Transverse colon (tissue), 4 donors: ENCODE measurements around the gene TM9SF1. TPM values are rescaled to one million over a fixed set of nuclear protein-coding genes. Genes with fewer than 3 reads are reported as not detected.

Experiments
- DNase-seq: peaks from one replicate; pipeline ENCODE4 v3.0.0-alpha.2; 2019
- H3K27ac ChIP-seq, 4 donors: fragments of 200-600 bp; sonication (generic); 2 replicates each; pipeline ENCODE4 v1.5.1; 2016 to 2018; ENCODE audit warnings: inconsistent platforms in 4 of 4
- H3K27me3 ChIP-seq: fragments of 200-600 bp; sonication (generic); 2 replicates; pipeline ENCODE4 v1.5.1; 2017; ENCODE audit warnings: inconsistent platforms
- H3K36me3 ChIP-seq, 4 donors: fragments of 200-600 bp; sonication (generic); 2 replicates each; pipeline ENCODE4 v1.5.1; 2017 to 2019; ENCODE audit warnings: inconsistent platforms in 4 of 4
- H3K4me1 ChIP-seq, 4 donors: fragments of 200-600 bp; sonication (generic); 2 replicates each; pipeline ENCODE4 v1.5.1; 2017 to 2020; ENCODE audit warnings: inconsistent platforms in 4 of 4
- H3K4me3 ChIP-seq, 4 donors: fragments of 200-600 bp; sonication (generic); 1 replicate in 1 of 4; 2 replicates in 3 of 4; pipeline versions ENCODE4 v1.5.1 to v1.6.1; 2017 to 2019; ENCODE audit warnings: inconsistent platforms in 4 of 4
- H3K9me3 ChIP-seq, 2 donors: fragments of 200-600 bp; sonication (generic); 2 replicates each; pipeline ENCODE4 v1.5.1; 2017 to 2019; ENCODE audit warnings: inconsistent platforms in 2 of 2
- EP300 ChIP-seq: sonication (generic); formaldehyde crosslinking; IDR thresholded peaks from one replicate; pipeline ENCODE4 v1.6.1; 2017; ENCODE audit warnings: antibody characterized with exemption, low read depth
- POLR2A ChIP-seq: fragments of 450-650 bp; IDR thresholded peaks from one replicate; pipeline ENCODE4 v1.6.1; 2016; ENCODE audit warnings: antibody characterized with exemption, mild to moderate bottlenecking, moderate library complexity
- POLR2AphosphoS5 ChIP-seq, 3 donors: sonication (generic); formaldehyde crosslinking; IDR thresholded peaks; one replicate each; pipeline ENCODE4 v1.6.1; 2016; ENCODE audit warnings: antibody characterized with exemption in 3 of 3
- WGBS, 2 donors: methylation state at CpG; one replicate each; pipeline ENCODE4 v1.1.5; 2018; ENCODE audit warnings: low coverage in 1 of 2; 5-methylcytosine and 5-hydroxymethylcytosine counted together
- in situ Hi-C, 4 donors: fragments of 200-750 bp; cut with MboI; loops; one replicate each; pipeline versions ENCODE4 v1.15.0 to v1.15.1; 2017; ENCODE audit warnings: low sequenced_read_pairs in 3 of 4, low pct_ligation_motif_present in 1 of 4, low pct_unique_long_range_greater_than_20kb in 1 of 4
- intact Hi-C: fragments of 100-400 bp; cut with DNase I; formaldehyde crosslinking; loops from one replicate; pipeline ENCODE4 v1.15.1; 2023; ENCODE audit warnings: low total_unique reads
- total RNA-seq, 4 donors: library from RNA; depleted of rRNA; stranded (reverse); fragments of >200 nt; gene quantifications; one replicate each; pipeline ENCODE4 v1.1.0, GENCODE V29; 2016
- TF ChIP-seq, protein P1 (sequence below), 5 experiments: fragments of 200-600 bp in 3 of 5; fragments of 450-650 bp in 2 of 5; sonication (generic) in 3 of 5; IDR thresholded peaks; 1 replicate in 2 of 5; 2 replicates in 3 of 5; pipeline ENCODE4 v1.5.1; 2016 to 2017; ENCODE audit warnings: antibody characterized with exemption in 5 of 5, inconsistent platforms in 3 of 5, mild to moderate bottlenecking in 2 of 5, moderate library complexity in 1 of 5

Gene TM9SF1
- total RNA-seq, 4 donors from 2014 or later, result 32.9 to 127 (median 63.9) TPM

DNA sequence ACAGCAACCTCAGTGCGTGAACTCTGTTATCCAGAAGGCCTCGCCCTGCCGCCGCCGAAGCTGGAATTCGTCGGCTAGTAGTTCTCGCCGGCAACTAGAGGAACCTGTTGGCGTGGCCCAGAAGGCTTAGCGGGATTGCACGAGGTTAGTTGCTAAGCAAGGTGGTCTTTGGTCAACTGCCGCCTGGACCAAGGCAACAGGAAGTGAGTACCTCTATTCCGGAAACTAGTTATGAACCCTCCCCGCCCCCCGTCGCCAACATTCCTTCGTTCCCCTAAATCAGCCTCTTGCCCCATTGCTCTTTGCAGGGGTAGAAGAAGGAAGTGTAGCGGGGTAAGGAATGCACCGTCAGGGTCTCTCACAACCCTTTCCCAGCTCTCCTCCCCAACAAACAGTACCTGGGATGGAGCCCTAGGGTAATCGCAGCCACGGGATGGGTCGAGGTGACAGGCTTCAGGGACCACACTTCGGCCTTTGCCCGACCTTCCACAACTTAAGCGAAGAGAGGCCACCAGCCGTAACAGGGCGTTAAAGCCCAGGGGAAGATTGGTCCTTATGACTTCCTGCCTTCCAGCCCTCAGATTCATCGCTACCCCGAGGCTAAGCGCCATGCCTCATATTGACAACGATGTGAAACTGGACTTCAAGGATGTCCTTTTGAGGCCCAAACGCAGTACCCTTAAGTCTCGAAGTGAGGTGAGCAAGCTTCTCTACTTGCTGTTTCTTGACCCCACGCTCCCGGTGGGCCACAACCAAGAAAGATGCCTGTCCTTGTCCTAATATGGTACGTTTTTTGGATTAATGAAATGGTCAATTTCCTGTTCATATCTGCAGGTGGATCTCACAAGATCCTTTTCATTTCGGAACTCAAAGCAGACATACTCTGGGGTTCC, 37.6 kb upstream of the TM9SF1 start, which contains the start of gene GMPR2:
Gene GMPR2, plus strand, starts transcription at position 285 of the 893 bp plus-strand sequence. Its CDS starts 325 bp downstream, at position 610.
- TF ChIP-seq POLR2A, result peak; percentile 22
- TF ChIP-seq, protein P1, sequence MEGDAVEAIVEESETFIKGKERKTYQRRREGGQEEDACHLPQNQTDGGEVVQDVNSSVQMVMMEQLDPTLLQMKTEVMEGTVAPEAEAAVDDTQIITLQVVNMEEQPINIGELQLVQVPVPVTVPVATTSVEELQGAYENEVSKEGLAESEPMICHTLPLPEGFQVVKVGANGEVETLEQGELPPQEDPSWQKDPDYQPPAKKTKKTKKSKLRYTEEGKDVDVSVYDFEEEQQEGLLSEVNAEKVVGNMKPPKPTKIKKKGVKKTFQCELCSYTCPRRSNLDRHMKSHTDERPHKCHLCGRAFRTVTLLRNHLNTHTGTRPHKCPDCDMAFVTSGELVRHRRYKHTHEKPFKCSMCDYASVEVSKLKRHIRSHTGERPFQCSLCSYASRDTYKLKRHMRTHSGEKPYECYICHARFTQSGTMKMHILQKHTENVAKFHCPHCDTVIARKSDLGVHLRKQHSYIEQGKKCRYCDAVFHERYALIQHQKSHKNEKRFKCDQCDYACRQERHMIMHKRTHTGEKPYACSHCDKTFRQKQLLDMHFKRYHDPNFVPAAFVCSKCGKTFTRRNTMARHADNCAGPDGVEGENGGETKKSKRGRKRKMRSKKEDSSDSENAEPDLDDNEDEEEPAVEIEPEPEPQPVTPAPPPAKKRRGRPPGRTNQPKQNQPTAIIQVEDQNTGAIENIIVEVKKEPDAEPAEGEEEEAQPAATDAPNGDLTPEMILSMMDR (IDR thresholded peaks at IDR 0.05), result no peak
- TF ChIP-seq POLR2AphosphoS5 (IDR thresholded peaks at IDR 0.05), result peak in 2 of 3 donors; percentile 61 to 62
- intact Hi-C loops (loop anchor here (5.0 kb wide), 1 partner anchor 209 kb away; the partner anchor contains the start of gene SDR39U1), in situ Hi-C loops (loop anchor here in 3 of 4 donors (25.0 kb wide), 1 partner anchor 204 kb away; the partner anchor contains the start of genes CBLN3 (in 3 of the 3), KHNYN (in 3 of the 3) and SDR39U1 (in 3 of the 3))
- H3K27ac ChIP-seq, result peak within 1 kb of the TSS; percentile 86 to 96 (median 92)
- H3K27me3 ChIP-seq, result no peaks in the 10 kb centered on the region
- H3K9me3 ChIP-seq, result no peaks in the 10 kb centered on the region
- peaks cover 16 to 29% (median 23%) of the 10 kb centered on the region in 4 donors for H3K4me1 ChIP-seq
- 5 to 71% methylated on average over 1 to 38 of the region's 38 CpGs for WGBS, 2 donors
- H3K4me3 ChIP-seq, result peak within 1 kb of the TSS; percentile 55 to 87 (median 74)
- no peak for DNase-seq
- H3K36me3 ChIP-seq, result peaks cover 0 to 12% (median 6%) of the 10 kb centered on the region in 4 donors

DNA sequence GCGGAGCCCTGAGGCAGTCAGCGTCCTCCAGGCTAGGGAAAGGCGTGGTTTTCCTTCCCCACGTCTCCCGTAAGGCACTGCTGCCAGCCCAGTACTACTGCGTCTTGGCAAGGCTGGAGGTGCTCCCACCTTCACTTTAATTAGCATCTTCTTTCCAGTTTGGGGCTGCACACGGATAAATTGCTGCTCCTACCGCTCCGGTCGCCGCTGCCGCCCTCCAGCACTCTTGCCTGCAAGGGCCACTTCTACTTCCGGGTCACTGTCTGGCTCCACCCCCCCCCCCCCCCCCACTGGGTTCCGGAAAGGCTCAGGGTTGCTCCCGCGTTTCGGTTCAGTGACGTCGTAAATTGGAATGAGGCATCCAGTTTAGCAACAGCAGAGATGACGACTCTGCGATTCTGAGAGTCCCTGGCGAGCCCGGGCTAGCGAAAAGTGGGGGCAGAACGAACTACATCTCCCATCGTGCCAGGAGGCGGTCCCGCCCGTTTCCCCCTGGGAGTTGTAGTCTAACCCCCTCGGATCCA, 36.9 kb upstream of the TM9SF1 start, which contains the start of gene NEDD8:
Gene NEDD8, minus strand, starts transcription at position 247 of the 524 bp plus-strand sequence. Its CDS starts 100 bp downstream, at position 147.
- in situ Hi-C loops (loop anchor here in 3 of 4 donors (25.0 kb wide), 1 partner anchor 205 kb away; the partner anchor contains the start of genes CBLN3 (in 3 of the 3), KHNYN (in 3 of the 3) and SDR39U1 (in 3 of the 3)), intact Hi-C loops (loop anchor here (5.0 kb wide), 1 partner anchor 210 kb away; the partner anchor contains the start of gene SDR39U1)
- 0 to 1% methylated on average over 7 to 28 of the region's 30 CpGs for WGBS, 2 donors
- H3K9me3 ChIP-seq, result no peaks in the 10 kb centered on the region
- peak; percentile 93 for DNase-seq
- H3K4me3 ChIP-seq, result peak within 1 kb of the TSS; percentile 55 to 87 (median 74)
- TF ChIP-seq POLR2A, result peak; percentile 69
- no peak for TF ChIP-seq EP300
- TF ChIP-seq POLR2AphosphoS5 (IDR thresholded peaks at IDR 0.05), result peak; percentile 60 to 73 (median 61)
- TF ChIP-seq, protein P1 (IDR thresholded peaks at IDR 0.05), result no peak
- peaks cover 0 to 14% (median 3%) of the 10 kb centered on the region in 4 donors for H3K36me3 ChIP-seq
- no peaks in the 10 kb centered on the region for H3K27me3 ChIP-seq
- peak within 1 kb of the TSS; percentile 86 to 96 (median 92) for H3K27ac ChIP-seq
- peaks cover 16 to 29% (median 23%) of the 10 kb centered on the region in 4 donors for H3K4me1 ChIP-seq

DNA sequence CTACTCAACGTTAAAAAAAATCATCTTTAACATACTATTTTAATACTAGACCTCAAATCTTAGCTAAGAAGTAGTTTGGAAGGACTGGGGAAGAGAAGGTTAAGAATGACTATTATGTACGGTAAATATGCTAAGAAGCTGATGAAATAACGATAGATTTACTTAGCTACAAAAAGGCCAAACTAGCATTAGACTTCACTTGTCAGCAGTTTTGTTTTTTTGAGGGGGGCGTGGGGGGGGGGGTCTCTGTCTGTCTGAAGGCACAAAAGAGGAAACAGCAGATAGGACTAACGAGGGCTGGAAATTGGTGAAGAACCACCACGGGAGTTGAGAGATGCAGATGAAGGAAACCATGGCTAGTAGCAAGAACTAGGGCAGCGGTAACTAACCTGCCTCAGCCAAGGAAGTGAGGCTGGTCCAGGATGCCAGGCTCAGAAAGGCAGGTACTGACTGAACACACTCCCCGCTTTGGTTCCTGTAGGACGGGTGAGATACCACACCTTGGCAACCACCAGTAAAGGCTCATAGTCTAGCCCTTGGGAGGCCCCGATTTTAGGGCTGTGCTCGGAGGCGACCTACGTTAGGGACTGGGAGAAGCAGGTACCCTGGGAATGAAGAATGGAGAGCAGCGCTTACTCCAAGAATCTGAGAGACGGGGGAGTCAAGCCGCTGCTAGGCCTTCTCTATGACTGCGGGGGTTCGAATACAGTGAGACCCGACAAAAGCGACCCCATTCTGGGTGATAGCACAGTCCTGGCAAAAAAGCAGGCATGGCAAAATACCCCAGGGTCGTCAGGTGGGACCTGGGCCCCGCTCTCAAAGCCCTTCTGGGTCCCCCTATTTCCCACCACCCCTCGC, 36.3 kb upstream of the TM9SF1 start:
- DNase-seq, result peak; percentile 28
- intact Hi-C loops, result loop anchor here (5.0 kb wide), 1 partner anchor 211 kb away; the partner anchor contains the start of gene SDR39U1

More for the DNA sequence above, 36.3 kb upstream of the TM9SF1 start:
- TF ChIP-seq POLR2AphosphoS5 (IDR thresholded peaks at IDR 0.05), result no peak
- TF ChIP-seq POLR2A, result no peak
- TF ChIP-seq, protein P1 (IDR thresholded peaks at IDR 0.05), result no peak
- no peak for TF ChIP-seq EP300
- Histone ChIP-seq H3K9me3 (no peaks in the 10 kb centered on the region), H3K4me3 (peak overlapping the region; percentile 55 to 87 (median 74)), H3K4me1 (peaks cover 16 to 29% (median 23%) of the 10 kb centered on the region in 4 donors), H3K27ac (peak overlapping the region; percentile 86 to 96 (median 92)), H3K27me3 (no peaks in the 10 kb centered on the region), H3K36me3 (peaks cover 0 to 14% (median 0%) of the 10 kb centered on the region in 4 donors)
- in situ Hi-C loops, result loop anchor here in 3 of 4 donors (25.0 kb wide), 1 partner anchor 206 kb away; the partner anchor contains the start of genes CBLN3 (in 3 of the 3), KHNYN (in 3 of the 3) and SDR39U1 (in 3 of the 3)
- WGBS, 2 donors, result 11 to 13% methylated on average over 11 to 22 of the region's 23 CpGs
